Hepatocyte (in vitro differentiated cells): Measurements from ENCODE around the gene GLI3. TPM values are rescaled to one million over a fixed set of nuclear protein-coding genes. Genes with fewer than 3 reads are reported as not detected.

Source experiments
- DNase-seq: peaks from one replicate; pipeline ENCODE4 v3.0.0-alpha.2; 2016; ENCODE audit warnings: low spot score
- H2AFZ ChIP-seq: fragments of 200-600 bp; sonication (generic); 2 replicates; pipeline ENCODE4 v1.6.0; 2016; ENCODE audit warnings: antibody characterized with exemption, mild to moderate bottlenecking
- H3K27ac ChIP-seq: fragments of 200-600 bp; sonication (generic); 2 replicates; pipeline ENCODE4 v1.5.1; 2016; ENCODE audit warnings: mild to moderate bottlenecking
- H3K27me3 ChIP-seq: fragments of 200-600 bp; sonication (generic); 2 replicates; pipeline ENCODE4 v1.6.1; 2016
- H3K36me3 ChIP-seq: fragments of 200-600 bp; sonication (generic); replicated peaks from 2 replicates; pipeline ENCODE4 v1.5.1; 2016; ENCODE audit warnings: low read depth; ENCODE audit not compliant: insufficient read depth
- H3K4me1 ChIP-seq: fragments of 200-600 bp; sonication (generic); 2 replicates; pipeline ENCODE4 v1.5.1; 2016; ENCODE audit warnings: mild to moderate bottlenecking, moderate library complexity; ENCODE audit not compliant: insufficient read depth
- H3K4me2 ChIP-seq: fragments of 200-600 bp; sonication (generic); 2 replicates; pipeline ENCODE4 v1.6.0; 2016
- H3K4me3 ChIP-seq: fragments of 200-600 bp; sonication (generic); 2 replicates; pipeline ENCODE4 v1.5.1; 2016; ENCODE audit warnings: mild to moderate bottlenecking
- H3K79me2 ChIP-seq: fragments of 200-600 bp; sonication (generic); 2 replicates; pipeline ENCODE4 v1.6.0; 2017; ENCODE audit warnings: mild to moderate bottlenecking
- H3K9me2 ChIP-seq: fragments of 200-600 bp; sonication (generic); replicated peaks from 2 replicates; pipeline ENCODE4 v1.6.0; 2017; ENCODE audit warnings: mild to moderate bottlenecking; ENCODE audit not compliant: insufficient read depth
- H3K9me3 ChIP-seq: fragments of 200-600 bp; sonication (generic); 2 replicates; pipeline ENCODE4 v1.5.1; 2016; ENCODE audit warnings: low read depth, mild to moderate bottlenecking
- H4K20me1 ChIP-seq: fragments of 200-600 bp; sonication (generic); 2 replicates; pipeline ENCODE4 v1.6.0; 2016; ENCODE audit warnings: mild to moderate bottlenecking; ENCODE audit not compliant: insufficient read depth, poor library complexity, severe bottlenecking
- EZH2 ChIP-seq: fragments of 200-600 bp; sonication (generic); IDR thresholded peaks from 2 replicates; pipeline ENCODE4 v1.6.1; 2016; ENCODE audit warnings: antibody characterized with exemption, mild to moderate bottlenecking, borderline replicate concordance
- EZH2phosphoT487 ChIP-seq: fragments of 200-600 bp; sonication (generic); IDR thresholded peaks from one replicate; pipeline ENCODE4 v1.6.1; 2018; ENCODE audit warnings: antibody characterized with exemption, mild to moderate bottlenecking, low read depth, moderate library complexity; ENCODE audit not compliant: unreplicated experiment, severe bottlenecking
- WGBS: methylation state at CpG from one replicate; pipeline ENCODE4 v1.1.6; 2016; ENCODE audit warnings: low lambda C conversion rate; ENCODE audit errors: missing lambda C conversion rate; 5-methylcytosine and 5-hydroxymethylcytosine counted together
- polyA plus RNA-seq: library from polyadenylated mRNA; unstranded; fragments of >200 nt; fragmentation: Nextera tagmentation; extraction: Ambion mirVana; gene quantifications from 2 replicates; pipeline ENCODE4 v1.2.1, GENCODE V29; 2016
- total RNA-seq: library from RNA; depleted of rRNA; stranded (reverse); fragments of >200 nt; gene quantifications from 2 replicates; pipeline ENCODE4 v1.2.3, GENCODE V29; 2014
- TF ChIP-seq, protein P1 (sequence below): fragments of 200-600 bp; sonication (generic); IDR thresholded peaks from 2 replicates; pipeline ENCODE4 v1.5.1; 2016; ENCODE audit warnings: antibody characterized with exemption, mild to moderate bottlenecking; ENCODE audit not compliant: poor library complexity

GLI3 gene
- total and polyA plus RNA-seq, 2 experiments from 2014 or later: 5.5 to 20.0 TPM

DNA sequence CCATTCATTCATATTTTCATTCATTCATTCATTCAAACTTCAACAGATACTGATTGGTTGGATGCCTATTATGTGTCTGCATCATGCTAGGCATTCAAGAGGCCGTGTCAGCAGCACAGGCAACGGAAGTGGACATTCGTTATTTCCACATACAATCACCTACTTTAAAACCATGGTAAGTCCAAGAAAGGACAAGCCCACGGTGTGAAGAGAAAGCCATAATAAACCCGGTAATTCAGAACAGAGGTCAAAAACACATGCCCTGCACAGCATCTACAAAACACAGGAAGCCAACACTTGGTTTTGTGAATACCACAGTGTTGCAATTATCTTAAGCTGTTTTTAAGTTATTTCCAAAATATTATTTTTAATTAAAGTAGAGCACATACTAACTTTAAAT is 126.7 kb downstream of the GLI3 start:
- H2AFZ ChIP-seq: no peak overlapping the region
- no peaks in the 10 kb centered on the region for H3K36me3 ChIP-seq
- 87% methylated on average over 5 of the region's 5 CpGs for WGBS
- no peak overlapping the region for H3K4me3 ChIP-seq
- peaks cover 4% of the 10 kb centered on the region for H3K79me2 ChIP-seq
- TF ChIP-seq EZH2phosphoT487 (no peak), EZH2 (no peak)
- TF ChIP-seq, protein P1, sequence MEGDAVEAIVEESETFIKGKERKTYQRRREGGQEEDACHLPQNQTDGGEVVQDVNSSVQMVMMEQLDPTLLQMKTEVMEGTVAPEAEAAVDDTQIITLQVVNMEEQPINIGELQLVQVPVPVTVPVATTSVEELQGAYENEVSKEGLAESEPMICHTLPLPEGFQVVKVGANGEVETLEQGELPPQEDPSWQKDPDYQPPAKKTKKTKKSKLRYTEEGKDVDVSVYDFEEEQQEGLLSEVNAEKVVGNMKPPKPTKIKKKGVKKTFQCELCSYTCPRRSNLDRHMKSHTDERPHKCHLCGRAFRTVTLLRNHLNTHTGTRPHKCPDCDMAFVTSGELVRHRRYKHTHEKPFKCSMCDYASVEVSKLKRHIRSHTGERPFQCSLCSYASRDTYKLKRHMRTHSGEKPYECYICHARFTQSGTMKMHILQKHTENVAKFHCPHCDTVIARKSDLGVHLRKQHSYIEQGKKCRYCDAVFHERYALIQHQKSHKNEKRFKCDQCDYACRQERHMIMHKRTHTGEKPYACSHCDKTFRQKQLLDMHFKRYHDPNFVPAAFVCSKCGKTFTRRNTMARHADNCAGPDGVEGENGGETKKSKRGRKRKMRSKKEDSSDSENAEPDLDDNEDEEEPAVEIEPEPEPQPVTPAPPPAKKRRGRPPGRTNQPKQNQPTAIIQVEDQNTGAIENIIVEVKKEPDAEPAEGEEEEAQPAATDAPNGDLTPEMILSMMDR: no peak
- DNase-seq: no peak
- H3K9me3 ChIP-seq: no peaks in the 10 kb centered on the region
- no peaks in the 10 kb centered on the region for H3K9me2 ChIP-seq
- H3K27me3 ChIP-seq: no peaks in the 10 kb centered on the region
- no peaks in the 10 kb centered on the region for H4K20me1 ChIP-seq
- H3K27ac ChIP-seq: no peak overlapping the region
- H3K4me1 ChIP-seq: peaks cover 23% of the 10 kb centered on the region
- H3K4me2 ChIP-seq: no peak overlapping the region

DNA sequence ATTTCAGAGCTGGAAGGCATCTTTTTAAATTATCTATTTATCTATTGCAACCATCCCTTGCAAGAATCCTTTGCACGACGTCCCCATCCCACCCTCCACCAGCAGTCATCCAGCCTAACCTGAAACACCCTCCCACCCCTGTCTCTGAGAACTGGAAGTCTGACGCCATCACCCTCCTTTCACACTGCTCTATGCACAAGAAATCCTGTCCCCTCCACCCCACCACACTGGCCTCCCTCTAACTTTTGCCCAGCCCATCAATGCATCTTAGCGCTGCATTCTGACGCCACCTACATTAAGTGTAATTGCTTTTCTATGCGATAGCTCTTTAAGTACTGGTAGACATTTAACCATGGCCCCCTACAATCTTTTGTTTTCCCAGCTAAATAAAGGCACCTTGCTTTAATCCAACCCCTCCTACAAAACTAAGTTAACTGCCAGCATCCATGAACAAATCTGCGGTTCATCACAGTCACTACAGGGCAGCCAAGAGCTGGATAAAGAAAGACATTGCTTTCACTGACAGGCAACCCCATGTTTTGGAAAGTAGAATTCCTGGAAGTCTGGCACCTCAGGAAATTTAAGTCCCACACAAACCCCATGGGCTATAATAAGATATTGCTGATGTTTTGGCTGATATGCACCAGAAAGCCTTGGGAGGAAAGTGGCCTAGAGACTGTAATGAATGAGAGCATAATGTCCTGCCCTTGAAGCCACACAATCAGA is 128.0 kb downstream of the GLI3 start:
- no peak overlapping the region for H2AFZ ChIP-seq
- H3K79me2 ChIP-seq: peaks cover 4% of the 10 kb centered on the region

DNA sequence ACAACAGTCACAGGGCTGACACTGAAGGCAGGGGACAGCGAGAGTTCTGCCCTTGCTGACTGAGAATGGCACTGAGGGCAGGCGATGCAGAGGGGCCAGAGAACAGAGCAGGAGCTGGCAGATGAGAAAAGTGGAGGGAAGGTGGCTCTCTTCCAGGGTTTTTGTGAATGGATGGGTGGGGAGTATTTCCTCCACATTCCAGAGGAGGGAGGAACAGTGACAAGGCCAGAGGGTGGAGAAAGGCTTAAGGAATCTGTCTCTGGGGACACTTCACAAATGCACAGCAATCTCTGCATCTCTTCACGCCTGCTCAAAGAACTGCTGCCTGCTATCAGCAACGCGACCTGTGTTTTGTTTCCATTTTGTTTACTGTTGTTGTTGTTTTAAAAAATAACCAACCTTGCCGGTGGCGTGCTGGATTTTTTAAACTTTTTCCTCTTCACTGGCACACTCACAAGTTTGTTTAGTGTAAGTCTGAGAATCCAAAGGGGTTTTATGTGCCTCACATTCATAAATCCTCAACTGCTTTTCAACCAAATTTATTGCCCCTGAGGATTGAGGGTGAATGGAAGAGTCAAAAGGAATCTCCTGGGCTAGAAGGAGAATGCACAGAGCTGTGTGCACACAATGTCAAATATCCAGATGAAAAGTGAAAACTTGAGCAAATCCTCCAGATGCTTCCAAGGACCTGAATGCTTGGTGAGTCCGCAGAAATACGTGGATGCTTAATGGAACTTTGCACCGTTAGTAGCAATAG is 129.3 kb downstream of the GLI3 start:
- H3K4me3 ChIP-seq: no peak overlapping the region
- H3K27ac ChIP-seq: no peak overlapping the region
- H2AFZ ChIP-seq: no peak overlapping the region
- DNase-seq: peak; percentile 42
- peaks cover 23% of the 10 kb centered on the region for H3K4me1 ChIP-seq
- no peaks in the 10 kb centered on the region for H3K9me2 ChIP-seq
- peaks cover 4% of the 10 kb centered on the region for H3K79me2 ChIP-seq
- no peaks in the 10 kb centered on the region for H4K20me1 ChIP-seq
- no peak for TF ChIP-seq EZH2
- no peak for TF ChIP-seq EZH2phosphoT487
- TF ChIP-seq, protein P1: no peak
- no peaks in the 10 kb centered on the region for H3K36me3 ChIP-seq
- H3K4me2 ChIP-seq: peak overlapping the region; percentile 56
- H3K27me3 ChIP-seq: no peaks in the 10 kb centered on the region
- no peaks in the 10 kb centered on the region for H3K9me3 ChIP-seq
- 31% methylated on average over 10 of the region's 10 CpGs for WGBS

More for the DNA sequence above, 128.0 kb downstream of the GLI3 start:
- TF ChIP-seq EZH2phosphoT487 (no peak), EZH2 (no peak)
- TF ChIP-seq, protein P1: no peak
- Histone ChIP-seq H3K27me3 (no peaks in the 10 kb centered on the region), H4K20me1 (no peaks in the 10 kb centered on the region), H3K27ac (no peak overlapping the region), H3K36me3 (no peaks in the 10 kb centered on the region), H3K4me2 (no peak overlapping the region), H3K9me2 (no peaks in the 10 kb centered on the region), H3K4me1 (peaks cover 23% of the 10 kb centered on the region), H3K9me3 (no peaks in the 10 kb centered on the region), H3K4me3 (no peak overlapping the region)
- DNase-seq: no peak
- 70% methylated on average over 7 of the region's 7 CpGs for whole genome bisulfite sequencing
